HepG2 (cell line): ENCODE results near the gene SETD1A.

Experiments used
- ARID2 ChIP-seq: sonication (generic); formaldehyde crosslinking; IDR thresholded peaks from 2 replicates; pipeline ENCODE4 v1.8.1; 2022; ENCODE audit warnings: mild to moderate bottlenecking, missing genetic modification reagents, borderline replicate concordance
- EZH2 ChIP-seq: conservative IDR thresholded peaks from 2 replicates; pipeline ENCODE4 v1.6.1; 2012; ENCODE audit warnings: mild to moderate bottlenecking, low read depth, low read length, moderate library complexity
- GATAD2A ChIP-seq: IDR thresholded peaks from 2 replicates; pipeline ENCODE4 v1.6.1; 2016
- KLF16 ChIP-seq, 2 experiments: sonication (generic) in 1 of 2; formaldehyde crosslinking in 1 of 2; IDR thresholded peaks; 2 replicates each; pipeline versions ENCODE4 v1.6.1 to v1.8.0; 2016 to 2023; ENCODE audit warnings: missing genetic modification reagents in 2 of 2, missing compliant biosample characterization in 1 of 2
- POLR2A ChIP-seq, 2 experiments: IDR thresholded peaks; 2 replicates each; pipeline ENCODE4 v1.6.1; 2011; ENCODE audit warnings: low read depth in 2 of 2, low read length in 2 of 2, mild to moderate bottlenecking in 1 of 2, moderate library complexity in 1 of 2; ENCODE audit not compliant: insufficient read depth in 1 of 2
- POLR2AphosphoS5 ChIP-seq: IDR thresholded peaks from 2 replicates; pipeline ENCODE4 v1.6.1; 2012; ENCODE audit warnings: low read depth, low read length

DNA sequence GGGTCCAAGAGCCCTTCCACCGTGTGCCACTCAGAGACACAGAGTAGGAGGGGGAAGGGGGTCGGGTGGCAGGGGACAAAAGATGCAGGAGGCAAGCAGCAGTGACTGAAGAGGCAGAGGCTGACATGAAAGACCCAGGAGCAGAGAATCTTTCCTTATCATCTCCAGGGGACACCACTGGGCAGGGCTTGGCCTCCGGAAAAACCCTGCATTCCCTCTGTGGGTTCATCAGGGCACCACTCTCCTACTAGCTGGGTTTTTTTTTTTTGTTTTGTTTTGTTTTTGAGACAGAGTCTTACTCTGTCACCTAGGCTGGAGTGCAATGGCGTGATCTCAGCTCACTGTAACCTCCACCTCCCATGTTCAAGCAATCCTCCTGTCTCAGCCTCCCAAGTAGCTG lies 73.7 kb downstream of the SETD1A start:
- TF ChIP-seq GATAD2A (CRISPR knock-in tag) (no peak), POLR2AphosphoS5 (no peak), POLR2A (IDR thresholded peaks at IDR 0.05; ENCODE audit: insufficient read depth in 1 of 2, low read depth in 2 of 2, low read length in 2 of 2) (no peak), EZH2 (no peak), KLF16 (CRISPR knock-in tag; IDR thresholded peaks at IDR 0.05) (no peak), ARID2 (no peak)
